ENCODE data around the gene FAM20A. TPM values are rescaled to one million over a fixed set of nuclear protein-coding genes. Genes with fewer than 3 reads are reported as not detected.

Gene FAM20A
- total RNA-seq, 4 donors from 2014 or later = 0.78 to 6.4 (median 4.7) TPM

GRCh38 chr17:68612923-68613292 lies 11.7 kb upstream of the FAM20A start:
- H3K36me3 ChIP-seq = no peaks in the 10 kb centered on the region
- H3K27ac ChIP-seq = no peak overlapping the region
- no peaks in the 10 kb centered on the region for H3K4me1 ChIP-seq
- H3K9me3 ChIP-seq = peaks cover 19% of the 10 kb centered on the region
- TF ChIP-seq POLR2AphosphoS5 (IDR thresholded peaks at IDR 0.05) (no peak), POLR2A (IDR thresholded peaks at IDR 0.05) (no peak), EP300 (IDR thresholded peaks at IDR 0.05) (no peak)
- TF ChIP-seq, protein P1, sequence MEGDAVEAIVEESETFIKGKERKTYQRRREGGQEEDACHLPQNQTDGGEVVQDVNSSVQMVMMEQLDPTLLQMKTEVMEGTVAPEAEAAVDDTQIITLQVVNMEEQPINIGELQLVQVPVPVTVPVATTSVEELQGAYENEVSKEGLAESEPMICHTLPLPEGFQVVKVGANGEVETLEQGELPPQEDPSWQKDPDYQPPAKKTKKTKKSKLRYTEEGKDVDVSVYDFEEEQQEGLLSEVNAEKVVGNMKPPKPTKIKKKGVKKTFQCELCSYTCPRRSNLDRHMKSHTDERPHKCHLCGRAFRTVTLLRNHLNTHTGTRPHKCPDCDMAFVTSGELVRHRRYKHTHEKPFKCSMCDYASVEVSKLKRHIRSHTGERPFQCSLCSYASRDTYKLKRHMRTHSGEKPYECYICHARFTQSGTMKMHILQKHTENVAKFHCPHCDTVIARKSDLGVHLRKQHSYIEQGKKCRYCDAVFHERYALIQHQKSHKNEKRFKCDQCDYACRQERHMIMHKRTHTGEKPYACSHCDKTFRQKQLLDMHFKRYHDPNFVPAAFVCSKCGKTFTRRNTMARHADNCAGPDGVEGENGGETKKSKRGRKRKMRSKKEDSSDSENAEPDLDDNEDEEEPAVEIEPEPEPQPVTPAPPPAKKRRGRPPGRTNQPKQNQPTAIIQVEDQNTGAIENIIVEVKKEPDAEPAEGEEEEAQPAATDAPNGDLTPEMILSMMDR (IDR thresholded peaks at IDR 0.05) = no peak
- DNase-seq (ENCODE audit: low spot score in 2 of 2) = no peak
- no peak overlapping the region for H3K4me3 ChIP-seq
- H3K27me3 ChIP-seq = no peaks in the 10 kb centered on the region

GRCh38 chr17:68612209-68612922 lies 11.2 kb upstream of the FAM20A start:
- H3K27ac ChIP-seq = no peak overlapping the region
- whole genome bisulfite sequencing = 67% methylated on average over 3 of the region's 3 CpGs
- H3K4me1 ChIP-seq = no peaks in the 10 kb centered on the region
- H3K4me3 ChIP-seq = no peak overlapping the region
- no peaks in the 10 kb centered on the region for H3K36me3 ChIP-seq
- H3K9me3 ChIP-seq = peaks cover 19% of the 10 kb centered on the region
- TF ChIP-seq POLR2A (IDR thresholded peaks at IDR 0.05) = no peak
- TF ChIP-seq, protein P1 (IDR thresholded peaks at IDR 0.05) = no peak
- TF ChIP-seq EP300 (IDR thresholded peaks at IDR 0.05) = no peak
- no peak for TF ChIP-seq POLR2AphosphoS5 (IDR thresholded peaks at IDR 0.05)
- no peaks in the 10 kb centered on the region for H3K27me3 ChIP-seq
- DNase-seq (ENCODE audit: low spot score in 2 of 2) = no peak

DNA sequence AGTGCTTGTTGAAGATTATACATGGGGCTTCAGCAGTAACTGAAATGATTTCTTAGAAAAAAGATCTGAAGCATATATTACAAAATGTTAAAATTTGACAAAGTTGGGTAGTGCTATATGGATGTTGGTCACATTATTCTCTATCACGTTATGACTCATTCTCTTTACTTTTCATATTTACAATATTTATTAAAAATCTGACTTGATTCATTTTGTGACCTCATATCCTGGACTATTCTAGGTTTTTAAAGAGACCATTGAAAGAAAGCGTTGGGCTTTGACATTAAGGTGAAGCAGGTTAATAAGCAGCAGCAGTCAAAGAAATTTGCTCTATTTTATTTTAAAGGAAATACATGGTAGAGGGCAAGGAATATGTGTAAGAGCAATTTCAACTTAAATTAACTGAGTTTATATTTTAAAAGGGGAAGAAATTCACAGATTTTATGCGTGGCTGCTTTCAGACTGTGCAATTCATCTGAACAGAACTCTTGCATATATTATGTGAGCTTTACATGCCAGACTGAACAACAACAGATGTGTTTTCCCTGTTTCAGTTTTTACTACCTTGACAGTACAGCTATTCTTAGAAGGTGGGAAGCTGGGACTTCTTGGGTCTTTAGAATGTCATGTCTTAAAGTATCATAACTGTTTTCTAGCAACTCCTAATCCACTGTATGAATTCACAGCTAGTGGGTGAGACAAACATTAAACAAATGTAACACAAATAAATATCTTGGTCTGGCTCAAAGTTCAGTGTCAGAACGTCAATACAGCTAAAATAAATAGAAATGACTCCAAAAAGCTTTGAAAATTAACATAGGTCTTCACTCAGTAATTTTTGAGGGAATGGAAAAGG lies 10.4 kb upstream of the FAM20A start:
- Histone ChIP-seq H3K27ac (no peak overlapping the region), H3K9me3 (peaks cover 19% of the 10 kb centered on the region), H3K4me3 (no peak overlapping the region), H3K36me3 (no peaks in the 10 kb centered on the region), H3K4me1 (no peaks in the 10 kb centered on the region), H3K27me3 (no peaks in the 10 kb centered on the region)
- WGBS = 74% methylated on average over 4 of the region's 4 CpGs
- no peak for DNase-seq (ENCODE audit: low spot score in 2 of 2)
- TF ChIP-seq EP300 (IDR thresholded peaks at IDR 0.05) (no peak), POLR2AphosphoS5 (IDR thresholded peaks at IDR 0.05) (no peak), POLR2A (IDR thresholded peaks at IDR 0.05) (no peak)
- TF ChIP-seq, protein P1 (IDR thresholded peaks at IDR 0.05) = no peak

DNA sequence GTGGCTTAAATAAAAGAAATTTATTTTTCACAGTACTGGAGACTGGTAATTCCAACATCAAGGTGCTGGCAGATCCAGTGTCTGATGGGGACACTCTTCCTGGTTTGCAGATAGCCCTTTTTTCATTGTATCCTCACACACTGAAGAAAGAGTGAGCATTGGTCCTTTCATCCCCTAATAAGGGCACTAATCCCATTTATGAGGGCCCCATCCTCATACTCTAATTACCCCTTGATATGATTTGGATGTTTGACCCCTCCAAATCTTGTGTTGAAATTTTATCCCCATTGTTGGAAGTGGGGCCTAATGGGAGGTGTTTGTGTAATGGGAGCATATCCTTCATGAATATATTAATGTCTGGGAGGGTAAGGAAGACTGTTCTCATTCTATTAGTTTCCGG lies 9.4 kb upstream of the FAM20A start:
- DNase-seq (ENCODE audit: low spot score in 2 of 2) = no peak
- Histone ChIP-seq H3K36me3 (no peaks in the 10 kb centered on the region), H3K27me3 (no peaks in the 10 kb centered on the region), H3K4me3 (no peak overlapping the region), H3K27ac (no peak overlapping the region), H3K4me1 (no peaks in the 10 kb centered on the region), H3K9me3 (peaks cover 19% of the 10 kb centered on the region)
- 88% methylated on average over 1 of the region's 1 CpG for WGBS
- TF ChIP-seq, protein P1 (IDR thresholded peaks at IDR 0.05) = no peak
- TF ChIP-seq POLR2A (IDR thresholded peaks at IDR 0.05) (no peak), EP300 (IDR thresholded peaks at IDR 0.05) (no peak), POLR2AphosphoS5 (IDR thresholded peaks at IDR 0.05) (no peak)

DNA sequence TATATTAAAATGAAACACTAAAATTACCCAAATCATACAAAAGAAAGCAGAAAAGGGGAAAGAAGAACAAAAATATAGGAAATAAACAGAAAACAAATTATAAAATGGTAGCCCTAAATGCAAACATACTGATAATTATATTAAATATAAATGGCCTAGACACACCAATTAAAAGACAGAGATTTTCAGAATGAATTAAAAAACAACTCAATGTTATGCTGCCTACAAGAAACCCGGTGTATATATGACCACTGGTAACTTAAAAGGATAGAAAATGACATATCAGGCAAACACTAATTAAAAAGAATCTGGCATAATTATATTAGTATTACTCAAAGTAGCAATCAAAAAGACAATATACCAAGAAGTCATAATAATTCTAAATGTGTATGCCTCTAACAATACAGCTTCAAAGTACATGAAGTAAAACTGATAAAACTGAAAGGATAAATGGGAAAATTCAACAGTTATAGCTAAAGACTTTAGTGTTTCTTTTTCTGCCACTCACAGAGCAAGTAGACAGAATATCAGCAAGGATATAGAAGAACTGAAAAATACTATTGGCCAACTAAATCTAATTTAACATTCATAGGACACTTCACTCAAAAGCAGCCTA lies 7.5 kb upstream of the FAM20A start:
- Histone ChIP-seq H3K36me3 (no peaks in the 10 kb centered on the region), H3K9me3 (peaks cover 19% of the 10 kb centered on the region), H3K27ac (no peak overlapping the region), H3K4me3 (no peak overlapping the region), H3K4me1 (no peaks in the 10 kb centered on the region), H3K27me3 (no peaks in the 10 kb centered on the region)
- WGBS = 93% methylated on average over 1 of the region's 1 CpG
- DNase-seq (ENCODE audit: low spot score in 2 of 2) = no peak
- TF ChIP-seq POLR2A (IDR thresholded peaks at IDR 0.05) (no peak), POLR2AphosphoS5 (IDR thresholded peaks at IDR 0.05) (no peak), EP300 (IDR thresholded peaks at IDR 0.05) (no peak)
- TF ChIP-seq, protein P1 (IDR thresholded peaks at IDR 0.05) = no peak
